SK-N-MC (cell line): ENCODE data around the gene LMTK2.

Experiments used
- EZH2 ChIP-seq: fragments of 200-600 bp; sonication (generic); IDR thresholded peaks from one replicate; pipeline ENCODE4 v1.6.1; 2017; ENCODE audit warnings: antibody characterized with exemption
- FOXP2 ChIP-seq: optimal IDR thresholded peaks from 2 replicates; pipeline ENCODE3; 2011; ENCODE audit warnings: mild to moderate bottlenecking, moderate library complexity; ENCODE audit not compliant: insufficient read depth; ENCODE audit errors: extremely low read length, control extremely low read depth
- POLR2AphosphoS5 ChIP-seq: IDR thresholded peaks from 2 replicates; pipeline ENCODE4 v1.6.1; 2012; ENCODE audit warnings: mild to moderate bottlenecking, low read depth, low read length, borderline replicate concordance

- TF ChIP-seq EZH2 (no peak), POLR2AphosphoS5 (no peak), FOXP2 (no peak)
These were observed 49.5 kb upstream of the LMTK2 start for GRCh38 chr7:98057157-98057556.
